K562 (cell line): ENCODE measurements around the gene FLOT2. TPM values are rescaled to one million over a fixed set of nuclear protein-coding genes. Genes with fewer than 3 reads are reported as not detected.
A peak's percentile ranks its signal among the peaks of the same experiment; 100 is the strongest.

Source experiments
- BRF1 ChIP-seq: IDR thresholded peaks from 3 replicates; pipeline ENCODE4 v1.6.1; 2011; ENCODE audit warnings: borderline replicate concordance, mild to moderate bottlenecking; ENCODE audit not compliant: insufficient read length; ENCODE audit errors: extremely low read depth
- CCAR2 ChIP-seq: fragments of 200-400 bp; formaldehyde crosslinking; IDR thresholded peaks from 2 replicates; pipeline ENCODE4 v1.6.1; 2017; ENCODE audit warnings: mild to moderate bottlenecking, low read depth, low read length
- HNRNPUL1 ChIP-seq: fragments of 200-400 bp; formaldehyde crosslinking; IDR thresholded peaks from 2 replicates; pipeline ENCODE4 v1.6.1; 2017; ENCODE audit warnings: low read length
- NEUROD1 ChIP-seq: fragments of 150-350 bp; IDR thresholded peaks from 2 replicates; pipeline ENCODE4 v1.6.1; 2014; ENCODE audit warnings: borderline replicate concordance, low read length, low read depth; ENCODE audit not compliant: partially characterized antibody
- SIN3A ChIP-seq, 2 experiments: fragments of 150-350 bp in 1 of 2; IDR thresholded peaks; 2 replicates each; pipeline ENCODE4 v1.6.1; 2011 to 2016; ENCODE audit warnings: borderline replicate concordance in 2 of 2, low read depth in 2 of 2, low read length in 2 of 2, mild to moderate bottlenecking in 2 of 2, moderate library complexity in 2 of 2; ENCODE audit not compliant: control insufficient read depth in 1 of 2
- XRCC4 ChIP-seq: IDR thresholded peaks from one replicate; pipeline ENCODE4 v1.6.1; 2011; ENCODE audit not compliant: insufficient read depth, insufficient read length; ENCODE audit errors: extremely low read depth
- ZBED1 ChIP-seq: IDR thresholded peaks from 2 replicates; pipeline ENCODE4 v1.6.1; 2014
- ZKSCAN8 ChIP-seq: fragments of 200-800 bp; sonication (Bioruptor generic); IDR thresholded peaks from 2 replicates; pipeline ENCODE4 v1.6.1; 2016; ENCODE audit warnings: missing genetic modification characterization, missing compliant biosample characterization
- ZNF507 ChIP-seq: conservative IDR thresholded peaks from 2 replicates; pipeline ENCODE4 v1.6.1; 2017; ENCODE audit warnings: missing genetic modification characterization, missing compliant biosample characterization
- polyA plus RNA-seq, 8 experiments: library from polyadenylated mRNA; depleted of rRNA in 4 of 8; stranded (reverse) in 5 of 8; unstranded in 3 of 8; fragments of >200 nt; fragmentation: Nextera tagmentation in 2 of 8; fragmentation: Illumina TruSeq in 1 of 8; extraction: Ambion mirVana in 2 of 8; extraction: Trizol in 1 of 8; gene quantifications; 2 replicates each; pipeline versions ENCODE4 v1.2.1 to v1.2.3, GENCODE V29; 2011 to 2014; ENCODE audit warnings: inconsistent platforms in 1 of 8, missing spikeins in 1 of 8
- total RNA-seq, 7 experiments: library from RNA; depleted of rRNA in 6 of 7; stranded (reverse); fragments of >200 nt in 6 of 7; fragmentation: Illumina TruSeq in 2 of 7; extraction: Trizol in 2 of 7; gene quantifications; 2 replicates each; pipeline versions ENCODE4 v1.2.1 to v1.2.3, GENCODE V29; 2011 to 2021; ENCODE audit warnings: low replicate concordance in 1 of 7
- TF ChIP-seq, protein P1 (sequence below): fragments of 250-450 bp; sonication (Bioruptor Pico); IDR thresholded peaks from 2 replicates; pipeline ENCODE4 v1.5.0; 2021; ENCODE audit warnings: mild to moderate bottlenecking, borderline replicate concordance
- TF ChIP-seq, protein P2 (sequence below): sonication (generic); formaldehyde crosslinking; IDR thresholded peaks from 2 replicates; pipeline ENCODE4 v1.9.0; 2022; ENCODE audit warnings: mild to moderate bottlenecking, missing genetic modification reagents
- TF ChIP-seq, protein P3 (sequence below): fragments of 450-650 bp; IDR thresholded peaks from 2 replicates; pipeline ENCODE4 v1.6.1; 2016; ENCODE audit warnings: antibody characterized with exemption
- TF ChIP-seq, protein P4 (sequence below): sonication (generic); formaldehyde crosslinking; IDR thresholded peaks from 2 replicates; pipeline ENCODE4 v1.8.1; 2023; ENCODE audit warnings: mild to moderate bottlenecking, missing genetic modification reagents
- TF ChIP-seq, protein P5 (sequence below), 2 experiments: fragments of 450-650 bp; IDR thresholded peaks; 2 replicates each; pipeline ENCODE4 v1.6.1; 2018; ENCODE audit warnings: mild to moderate bottlenecking in 2 of 2, low read depth in 1 of 2; ENCODE audit not compliant: partially characterized antibody in 2 of 2

Gene FLOT2
- total and polyA plus RNA-seq, 9 of the 15 experiments (the other 6 are each of a cell fraction or from before 2014, with no cell fraction given): 17.5 to 138 (median 41.7) TPM

DNA sequence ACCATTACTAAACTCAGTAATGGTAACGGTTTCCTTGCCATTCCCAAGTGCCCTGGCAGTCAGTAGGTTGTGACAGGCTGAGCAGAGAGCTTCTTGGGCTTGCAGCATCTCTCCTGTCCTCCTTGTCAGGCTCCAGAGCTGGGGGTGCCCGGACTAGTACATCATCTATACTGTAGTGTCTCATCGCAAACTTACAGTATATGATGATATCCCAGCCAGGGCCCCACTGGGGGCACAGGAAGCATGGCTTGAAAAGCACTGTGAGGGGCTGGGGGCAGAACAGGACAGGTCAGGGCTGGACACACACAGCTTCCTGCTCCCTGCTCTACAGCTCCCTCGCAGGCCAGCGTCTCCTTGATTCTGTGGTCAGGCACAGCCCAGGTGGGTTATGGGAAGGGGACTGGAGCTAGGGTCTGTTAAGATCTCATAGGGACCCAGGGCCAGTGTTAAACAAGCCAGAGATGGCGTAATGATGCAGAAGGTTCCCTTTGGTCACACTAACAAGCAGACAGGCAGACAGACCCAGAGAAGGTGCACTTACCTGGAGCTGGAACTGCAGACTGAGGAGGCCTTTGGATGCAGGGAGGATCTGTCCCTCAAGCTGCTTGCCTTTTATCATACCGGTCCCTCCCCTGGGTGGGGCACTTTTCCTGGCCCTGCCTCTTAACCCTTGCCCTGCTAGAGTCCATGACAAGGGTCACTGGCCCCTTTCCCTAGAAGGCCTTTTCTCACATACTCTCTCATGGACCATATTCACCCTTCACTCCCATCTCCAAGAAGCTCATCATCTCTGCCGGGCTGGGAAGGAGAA is 35.9 kb downstream of the FLOT2 start (continued):
- TF ChIP-seq, protein P1, sequence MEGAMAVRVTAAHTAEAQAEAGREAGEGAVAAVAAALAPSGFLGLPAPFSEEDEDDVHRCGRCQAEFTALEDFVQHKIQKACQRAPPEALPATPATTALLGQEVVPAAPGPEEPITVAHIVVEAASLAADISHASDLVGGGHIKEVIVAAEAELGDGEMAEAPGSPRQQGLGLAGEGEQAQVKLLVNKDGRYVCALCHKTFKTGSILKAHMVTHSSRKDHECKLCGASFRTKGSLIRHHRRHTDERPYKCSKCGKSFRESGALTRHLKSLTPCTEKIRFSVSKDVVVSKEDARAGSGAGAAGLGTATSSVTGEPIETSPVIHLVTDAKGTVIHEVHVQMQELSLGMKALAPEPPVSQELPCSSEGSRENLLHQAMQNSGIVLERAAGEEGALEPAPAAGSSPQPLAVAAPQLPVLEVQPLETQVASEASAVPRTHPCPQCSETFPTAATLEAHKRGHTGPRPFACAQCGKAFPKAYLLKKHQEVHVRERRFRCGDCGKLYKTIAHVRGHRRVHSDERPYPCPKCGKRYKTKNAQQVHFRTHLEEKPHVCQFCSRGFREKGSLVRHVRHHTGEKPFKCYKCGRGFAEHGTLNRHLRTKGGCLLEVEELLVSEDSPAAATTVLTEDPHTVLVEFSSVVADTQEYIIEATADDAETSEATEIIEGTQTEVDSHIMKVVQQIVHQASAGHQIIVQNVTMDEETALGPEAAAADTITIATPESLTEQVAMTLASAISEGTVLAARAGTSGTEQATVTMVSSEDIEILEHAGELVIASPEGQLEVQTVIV: no peak
- TF ChIP-seq CCAR2 (no peak), HNRNPUL1 (no peak), ZKSCAN8 (CRISPR knock-in tag) (0 out of 2 replicates have a peak, but pooled peaks have one; percentile 22), NEUROD1 (no peak), ZBED1 (0 out of 2 replicates have a peak, but pooled peaks have one; percentile 76), BRF1 (no peak), ZNF507 (no peak), SIN3A (IDR thresholded peaks at IDR 0.05; ENCODE audit: borderline replicate concordance in 2 of 2, control insufficient read depth in 1 of 2, low read depth in 2 of 2, low read length in 2 of 2) (peak in 1 of 2 experiments; percentile 57; a peak in 2 of 4 replicates), XRCC4 (no peak)
- TF ChIP-seq, protein P2, sequence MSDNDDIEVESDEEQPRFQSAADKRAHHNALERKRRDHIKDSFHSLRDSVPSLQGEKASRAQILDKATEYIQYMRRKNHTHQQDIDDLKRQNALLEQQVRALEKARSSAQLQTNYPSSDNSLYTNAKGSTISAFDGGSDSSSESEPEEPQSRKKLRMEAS (CRISPR knock-in tag): no peak
- TF ChIP-seq, protein P3, sequence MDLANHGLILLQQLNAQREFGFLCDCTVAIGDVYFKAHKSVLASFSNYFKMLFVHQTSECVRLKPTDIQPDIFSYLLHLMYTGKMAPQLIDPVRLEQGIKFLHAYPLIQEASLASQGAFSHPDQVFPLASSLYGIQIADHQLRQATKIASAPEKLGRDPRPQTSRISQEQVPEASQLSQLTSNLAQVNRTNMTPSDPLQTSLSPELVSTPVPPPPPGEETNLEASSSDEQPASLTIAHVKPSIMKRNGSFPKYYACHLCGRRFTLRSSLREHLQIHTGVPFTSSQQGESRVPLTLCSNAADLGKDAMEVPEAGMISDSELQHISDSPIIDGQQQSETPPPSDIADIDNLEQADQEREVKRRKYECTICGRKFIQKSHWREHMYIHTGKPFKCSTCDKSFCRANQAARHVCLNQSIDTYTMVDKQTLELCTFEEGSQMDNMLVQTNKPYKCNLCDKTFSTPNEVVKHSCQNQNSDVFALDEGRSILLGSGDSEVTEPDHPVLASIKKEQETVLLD: peak; percentile 64
- TF ChIP-seq, protein P4, sequence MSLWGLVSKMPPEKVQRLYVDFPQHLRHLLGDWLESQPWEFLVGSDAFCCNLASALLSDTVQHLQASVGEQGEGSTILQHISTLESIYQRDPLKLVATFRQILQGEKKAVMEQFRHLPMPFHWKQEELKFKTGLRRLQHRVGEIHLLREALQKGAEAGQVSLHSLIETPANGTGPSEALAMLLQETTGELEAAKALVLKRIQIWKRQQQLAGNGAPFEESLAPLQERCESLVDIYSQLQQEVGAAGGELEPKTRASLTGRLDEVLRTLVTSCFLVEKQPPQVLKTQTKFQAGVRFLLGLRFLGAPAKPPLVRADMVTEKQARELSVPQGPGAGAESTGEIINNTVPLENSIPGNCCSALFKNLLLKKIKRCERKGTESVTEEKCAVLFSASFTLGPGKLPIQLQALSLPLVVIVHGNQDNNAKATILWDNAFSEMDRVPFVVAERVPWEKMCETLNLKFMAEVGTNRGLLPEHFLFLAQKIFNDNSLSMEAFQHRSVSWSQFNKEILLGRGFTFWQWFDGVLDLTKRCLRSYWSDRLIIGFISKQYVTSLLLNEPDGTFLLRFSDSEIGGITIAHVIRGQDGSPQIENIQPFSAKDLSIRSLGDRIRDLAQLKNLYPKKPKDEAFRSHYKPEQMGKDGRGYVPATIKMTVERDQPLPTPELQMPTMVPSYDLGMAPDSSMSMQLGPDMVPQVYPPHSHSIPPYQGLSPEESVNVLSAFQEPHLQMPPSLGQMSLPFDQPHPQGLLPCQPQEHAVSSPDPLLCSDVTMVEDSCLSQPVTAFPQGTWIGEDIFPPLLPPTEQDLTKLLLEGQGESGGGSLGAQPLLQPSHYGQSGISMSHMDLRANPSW: no peak
- TF ChIP-seq, protein P5, sequence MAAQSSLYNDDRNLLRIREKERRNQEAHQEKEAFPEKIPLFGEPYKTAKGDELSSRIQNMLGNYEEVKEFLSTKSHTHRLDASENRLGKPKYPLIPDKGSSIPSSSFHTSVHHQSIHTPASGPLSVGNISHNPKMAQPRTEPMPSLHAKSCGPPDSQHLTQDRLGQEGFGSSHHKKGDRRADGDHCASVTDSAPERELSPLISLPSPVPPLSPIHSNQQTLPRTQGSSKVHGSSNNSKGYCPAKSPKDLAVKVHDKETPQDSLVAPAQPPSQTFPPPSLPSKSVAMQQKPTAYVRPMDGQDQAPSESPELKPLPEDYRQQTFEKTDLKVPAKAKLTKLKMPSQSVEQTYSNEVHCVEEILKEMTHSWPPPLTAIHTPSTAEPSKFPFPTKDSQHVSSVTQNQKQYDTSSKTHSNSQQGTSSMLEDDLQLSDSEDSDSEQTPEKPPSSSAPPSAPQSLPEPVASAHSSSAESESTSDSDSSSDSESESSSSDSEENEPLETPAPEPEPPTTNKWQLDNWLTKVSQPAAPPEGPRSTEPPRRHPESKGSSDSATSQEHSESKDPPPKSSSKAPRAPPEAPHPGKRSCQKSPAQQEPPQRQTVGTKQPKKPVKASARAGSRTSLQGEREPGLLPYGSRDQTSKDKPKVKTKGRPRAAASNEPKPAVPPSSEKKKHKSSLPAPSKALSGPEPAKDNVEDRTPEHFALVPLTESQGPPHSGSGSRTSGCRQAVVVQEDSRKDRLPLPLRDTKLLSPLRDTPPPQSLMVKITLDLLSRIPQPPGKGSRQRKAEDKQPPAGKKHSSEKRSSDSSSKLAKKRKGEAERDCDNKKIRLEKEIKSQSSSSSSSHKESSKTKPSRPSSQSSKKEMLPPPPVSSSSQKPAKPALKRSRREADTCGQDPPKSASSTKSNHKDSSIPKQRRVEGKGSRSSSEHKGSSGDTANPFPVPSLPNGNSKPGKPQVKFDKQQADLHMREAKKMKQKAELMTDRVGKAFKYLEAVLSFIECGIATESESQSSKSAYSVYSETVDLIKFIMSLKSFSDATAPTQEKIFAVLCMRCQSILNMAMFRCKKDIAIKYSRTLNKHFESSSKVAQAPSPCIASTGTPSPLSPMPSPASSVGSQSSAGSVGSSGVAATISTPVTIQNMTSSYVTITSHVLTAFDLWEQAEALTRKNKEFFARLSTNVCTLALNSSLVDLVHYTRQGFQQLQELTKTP (IDR thresholded peaks at IDR 0.05; ENCODE audit: low read depth in 1 of 2, partially characterized antibody in 2 of 2): peak; percentile 64 to 84
